T-cell (primary cell): Measurements from ENCODE around the gene TFEB. TPM values are rescaled to one million over a fixed set of nuclear protein-coding genes. Genes with fewer than 3 reads are reported as not detected.

Experiments used
- ATAC-seq, 4 experiments: fragments of 200-7000 bp in 3 of 4; fragments of 150-1000 bp in 1 of 4; cut with Tn5 transposase; replicated peaks in 1 of 4; 1 replicate in 3 of 4; 2 replicates in 1 of 4; pipeline ENCODE4 v1.10.0; 2021; ENCODE audit warnings: moderate library complexity in 3 of 4, mild to moderate bottlenecking in 2 of 4, moderate number of reproducible peaks in 1 of 4
- CTCF ChIA-PET, 2 donors: fragments of 300-600 bp; sonication (Branson Sonifier 250); formaldehyde crosslinking; loops; one replicate each; lab custom pipeline; 2022; ENCODE audit warnings: antibody characterized with exemption in 2 of 2; lab: Charles Lee
- POLR2A ChIA-PET, 2 donors: fragments of 300-600 bp; sonication (Branson Sonifier 250); formaldehyde crosslinking; loops; one replicate each; lab custom pipeline; 2022; ENCODE audit warnings: antibody characterized with exemption in 2 of 2; lab: Charles Lee
- DNase-seq, 35 experiments: peaks; one replicate each; pipeline versions ENCODE4 v3.0.0 to v3.0.0-alpha.2; 2013 to 2023
- H3K27ac ChIP-seq: one replicate; pipeline ENCODE4 v1.5.1; 2013; ENCODE audit warnings: low read length
- H3K27me3 ChIP-seq, 2 experiments: replicated peaks in 1 of 2; 1 replicate in 1 of 2; 2 replicates in 1 of 2; pipeline versions ENCODE4 v1.6.1 to v1.7.0; 2013; ENCODE audit warnings: low read length in 1 of 2, mixed read lengths in 1 of 2; ENCODE audit not compliant: control insufficient read depth in 2 of 2, insufficient read depth in 2 of 2; ENCODE audit errors: extremely low read depth in 1 of 2
- H3K36me3 ChIP-seq, 2 donors: 1 replicate in 1 of 2; 2 replicates in 1 of 2; pipeline versions ENCODE4 v1.6.1 to v1.7.0; 2013; ENCODE audit warnings: low read length in 1 of 2; ENCODE audit not compliant: control insufficient read depth in 2 of 2, insufficient read depth in 1 of 2; ENCODE audit errors: extremely low read depth in 1 of 2
- H3K4me1 ChIP-seq, 2 experiments: 1 replicate in 1 of 2; 2 replicates in 1 of 2; pipeline versions ENCODE4 v1.6.1 to v1.7.0; 2013; ENCODE audit warnings: low read length in 2 of 2, mixed read lengths in 1 of 2; ENCODE audit not compliant: insufficient read depth in 2 of 2, control insufficient read depth in 1 of 2; ENCODE audit errors: extremely low read depth in 1 of 2
- H3K4me3 ChIP-seq, 2 donors: 1 replicate in 1 of 2; 2 replicates in 1 of 2; pipeline versions ENCODE4 v1.5.1 to v1.7.0; 2013; ENCODE audit warnings: mild to moderate bottlenecking in 2 of 2, low read length in 1 of 2, moderate library complexity in 1 of 2; ENCODE audit not compliant: control insufficient read depth in 1 of 2; ENCODE audit errors: extremely low read depth in 1 of 2
- H3K9me3 ChIP-seq: 2 replicates; pipeline ENCODE4 v1.7.0; 2013
- H3K27ac Mint-ChIP-seq, 2 donors: one replicate each; pipeline ENCODE4 v1.8.0; 2020 to 2021; ENCODE audit warnings: mild to moderate bottlenecking in 2 of 2, mixed read lengths in 2 of 2
- H3K27me3 Mint-ChIP-seq, 2 donors: one replicate each; pipeline ENCODE4 v1.8.0; 2021 to 2022; ENCODE audit warnings: mixed read lengths in 2 of 2
- H3K36me3 Mint-ChIP-seq: one replicate; pipeline ENCODE4 v1.8.0; 2021; ENCODE audit warnings: mixed read lengths
- H3K4me1 Mint-ChIP-seq, 3 donors: one replicate each; pipeline ENCODE4 v1.8.0; 2020 to 2022; ENCODE audit warnings: mixed read lengths in 3 of 3, mild to moderate bottlenecking in 1 of 3
- H3K4me3 Mint-ChIP-seq, 3 donors: one replicate each; pipeline ENCODE4 v1.8.0; 2020 to 2022; ENCODE audit warnings: mild to moderate bottlenecking in 3 of 3, mixed read lengths in 3 of 3, moderate library complexity in 3 of 3
- H3K9me3 Mint-ChIP-seq, 3 donors: one replicate each; pipeline ENCODE4 v1.8.0; 2020 to 2022; ENCODE audit warnings: mixed read lengths in 3 of 3
- WGBS: methylation state at CpG from one replicate; pipeline ENCODE4 v1.1.5; 2013; ENCODE audit warnings: missing lambda C conversion rate; ENCODE audit not compliant: insufficient coverage; 5-methylcytosine and 5-hydroxymethylcytosine counted together
- total RNA-seq, 35 experiments: library from RNA in 6 of 35; stranded (reverse) in 6 of 35; fragments of 120-200 nt in 1 of 35; gene quantifications; one replicate each; pipeline versions ENCODE4 v1.2.1 to v1.2.4 and lab custom pipeline; 2013 to 2026

Gene TFEB
- total RNA-seq, 5 donors from 2014 or later (not counting 1 experiment from before 2014, with no cell fraction given), result 18.9 to 28.1 (median 19.5) TPM

- WGBS, result 27% methylated on average over 51 of the region's 54 CpGs
- no peak overlapping the region for H3K27ac ChIP-seq
- Mint-ChIP-seq H3K4me3 (peak overlapping the region; percentile 55 to 59 (median 56)), H3K4me1 (peaks cover 5 to 12% (median 9%) of the 10 kb centered on the region in 3 donors), H3K36me3 (no peaks in the 10 kb centered on the region), H3K27ac (no peak overlapping the region), H3K9me3 (no peaks in the 10 kb centered on the region), H3K27me3 (peaks cover 37 to 66% of the 10 kb centered on the region in 2 donors)
- CTCF ChIA-PET, result no interaction called here
- H3K9me3 ChIP-seq, result no peaks in the 10 kb centered on the region
- no peak for ATAC-seq
- POLR2A ChIA-PET, result no interaction called here
- DNase-seq, result no peak
- H3K36me3 ChIP-seq, result no peaks in the 10 kb centered on the region
- peak overlapping the region in 1 of 2 donors; percentile 58 for H3K4me3 ChIP-seq
- peaks cover 0 to 65% of the 10 kb centered on the region in 2 experiments for H3K27me3 ChIP-seq
- H3K4me1 ChIP-seq, result peaks cover 2 to 14% of the 10 kb centered on the region in 2 experiments
Measured at GRCh38 chr6:41637194-41638001, 98.0 kb downstream of the TFEB start.

- no peaks in the 10 kb centered on the region for H3K9me3 Mint-ChIP-seq
- ATAC-seq, result no peak
- no peaks in the 10 kb centered on the region for H3K9me3 ChIP-seq
- peaks cover 2 to 14% of the 10 kb centered on the region in 2 experiments for H3K4me1 ChIP-seq
- DNase-seq, result no peak
- ChIA-PET CTCF (no interaction called here), POLR2A (no interaction called here)
- no peak overlapping the region for H3K4me3 ChIP-seq
- 66% methylated on average over 31 of the region's 31 CpGs for WGBS
- no peak overlapping the region for H3K27ac ChIP-seq
- H3K27me3 Mint-ChIP-seq, result peaks cover 36 to 61% of the 10 kb centered on the region in 2 donors
- peaks cover 0 to 62% of the 10 kb centered on the region in 2 experiments for H3K27me3 ChIP-seq
- no peaks in the 10 kb centered on the region for H3K36me3 Mint-ChIP-seq
- no peaks in the 10 kb centered on the region for H3K36me3 ChIP-seq
- peaks cover 5 to 12% (median 9%) of the 10 kb centered on the region in 3 donors for H3K4me1 Mint-ChIP-seq
- H3K4me3 Mint-ChIP-seq, result peak overlapping the region in 1 of 3 donors; percentile 48
- H3K27ac Mint-ChIP-seq, result no peak overlapping the region
Measured at GRCh38 chr6:41636833-41637193, 98.6 kb downstream of the TFEB start.

GRCh38 chr6:41635365-41635764 lies 100.0 kb downstream of the TFEB start:
- Mint-ChIP-seq H3K9me3 (no peaks in the 10 kb centered on the region), H3K27ac (no peak overlapping the region), H3K27me3 (peaks cover 40 to 54% of the 10 kb centered on the region in 2 donors), H3K4me1 (peaks cover 5 to 12% (median 9%) of the 10 kb centered on the region in 3 donors), H3K36me3 (no peaks in the 10 kb centered on the region), H3K4me3 (no peak overlapping the region)
- no peak overlapping the region for H3K4me3 ChIP-seq
- no peaks in the 10 kb centered on the region for H3K36me3 ChIP-seq
- peaks cover 0 to 59% of the 10 kb centered on the region in 2 experiments for H3K27me3 ChIP-seq
- no peak overlapping the region for H3K27ac ChIP-seq
- ATAC-seq (no peak), DNase-seq (no peak)
- CTCF ChIA-PET, result no interaction called here
- 45% methylated on average over 2 of the region's 6 CpGs for WGBS
- POLR2A ChIA-PET, result no interaction called here
- no peaks in the 10 kb centered on the region for H3K9me3 ChIP-seq
- peaks cover 2 to 14% of the 10 kb centered on the region in 2 experiments for H3K4me1 ChIP-seq

- Histone ChIP-seq H3K27ac (no peak overlapping the region), H3K4me1 (peaks cover 2 to 14% of the 10 kb centered on the region in 2 experiments), H3K9me3 (no peaks in the 10 kb centered on the region), H3K4me3 (no peak overlapping the region), H3K27me3 (peaks cover 0 to 57% of the 10 kb centered on the region in 2 experiments), H3K36me3 (no peaks in the 10 kb centered on the region)
- CTCF ChIA-PET, result no interaction called here
- H3K27me3 Mint-ChIP-seq, result peaks cover 33 to 47% of the 10 kb centered on the region in 2 donors
- H3K27ac Mint-ChIP-seq, result no peak overlapping the region
- no peaks in the 10 kb centered on the region for H3K9me3 Mint-ChIP-seq
- H3K4me3 Mint-ChIP-seq, result no peak overlapping the region
- DNase-seq (no peak), ATAC-seq (no peak)
- WGBS, result 40% methylated on average over 3 of the region's 4 CpGs
- peaks cover 5 to 11% (median 9%) of the 10 kb centered on the region in 3 donors for H3K4me1 Mint-ChIP-seq
- H3K36me3 Mint-ChIP-seq, result no peaks in the 10 kb centered on the region
- POLR2A ChIA-PET, result no interaction called here
Measured at GRCh38 chr6:41634657-41635056, 100.8 kb downstream of the TFEB start.

Other genes starting within 250 kb of the TFEB start
- gene FOXP4, start 189.2 kb downstream of the TFEB start, total RNA-seq, result 10 to 100 TPM in 1 of 5 donors, 1 to 10 TPM in 4; 4.6 to 10.1 (median 9.5) TPM
- gene MDFI, start 97.1 kb downstream of the TFEB start, total RNA-seq, result not detected
- under 1 TPM in 3 of 5 donors, not detected in 2; 0.58 to 0.86 (median 0.70) TPM for gene PGC, start 11.8 kb upstream of the TFEB start, total RNA-seq
- gene FRS3, start 44.3 kb upstream of the TFEB start, total RNA-seq, result 10 to 100 TPM in 1 of 5 donors, 1 to 10 TPM in 4; 5.2 to 10.4 (median 8.9) TPM
- gene PRICKLE4, start 45.2 kb upstream of the TFEB start, total RNA-seq, result under 1 TPM in 2 of 5 donors, not detected in 3; 0.44 to 0.60 TPM
- gene TOMM6, start 52.1 kb upstream of the TFEB start, total RNA-seq, result 100 to 1,000 TPM; 124 to 131 (median 127) TPM
- gene USP49, start 159.8 kb upstream of the TFEB start, total RNA-seq, result 1 to 10 TPM; 2.5 to 5.2 (median 3.3) TPM
- 10 to 100 TPM in 3 of 5 donors, 1 to 10 TPM in 2; 5.4 to 12.1 (median 11.1) TPM for gene MED20, start 185.5 kb upstream of the TFEB start, total RNA-seq
- 10 to 100 TPM in 3 of 5 donors, 1 to 10 TPM in 2; 3.5 to 20.5 (median 15.0) TPM for gene BYSL, start 185.9 kb upstream of the TFEB start, total RNA-seq
- 100 to 1,000 TPM; 265 to 532 (median 284) TPM for gene CCND3, start 206.2 kb upstream of the TFEB start, total RNA-seq